MM.1S (cell line): ENCODE results near the gene CASZ1.

Experiments used
- EZH2 ChIP-seq: fragments of 300-600 bp; sonication (generic); optimal IDR thresholded peaks from 2 replicates; pipeline ENCODE3; 2017; ENCODE audit warnings: low read depth, mild to moderate bottlenecking, antibody characterized with exemption, low read length, mixed read lengths
- TF ChIP-seq, protein P1 (sequence below): fragments of 300-600 bp; sonication (generic); IDR thresholded peaks from 2 replicates; pipeline ENCODE4 v1.5.1; 2016; ENCODE audit warnings: antibody characterized with exemption, low read length, mixed read lengths

DNA sequence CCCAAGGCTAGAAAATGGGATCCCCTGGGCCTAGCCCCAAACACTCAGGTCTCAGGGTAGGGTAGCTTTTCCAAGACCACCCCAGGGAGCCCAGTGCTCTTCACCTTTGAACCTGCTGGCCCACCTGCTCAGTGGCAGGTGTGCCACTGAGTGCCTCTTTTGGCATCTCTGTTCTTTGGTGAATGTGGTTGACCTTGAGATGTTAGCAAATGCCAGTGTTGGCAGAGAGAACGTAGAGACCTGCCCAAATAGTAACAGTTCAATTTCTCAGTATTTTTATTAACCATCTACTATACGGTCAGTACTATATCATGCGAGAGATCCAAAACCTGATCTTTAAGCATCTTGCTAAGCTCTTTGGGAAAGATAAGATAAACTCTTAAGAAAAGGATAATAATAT, 193.5 kb downstream of the CASZ1 start:
- TF ChIP-seq, protein P1, sequence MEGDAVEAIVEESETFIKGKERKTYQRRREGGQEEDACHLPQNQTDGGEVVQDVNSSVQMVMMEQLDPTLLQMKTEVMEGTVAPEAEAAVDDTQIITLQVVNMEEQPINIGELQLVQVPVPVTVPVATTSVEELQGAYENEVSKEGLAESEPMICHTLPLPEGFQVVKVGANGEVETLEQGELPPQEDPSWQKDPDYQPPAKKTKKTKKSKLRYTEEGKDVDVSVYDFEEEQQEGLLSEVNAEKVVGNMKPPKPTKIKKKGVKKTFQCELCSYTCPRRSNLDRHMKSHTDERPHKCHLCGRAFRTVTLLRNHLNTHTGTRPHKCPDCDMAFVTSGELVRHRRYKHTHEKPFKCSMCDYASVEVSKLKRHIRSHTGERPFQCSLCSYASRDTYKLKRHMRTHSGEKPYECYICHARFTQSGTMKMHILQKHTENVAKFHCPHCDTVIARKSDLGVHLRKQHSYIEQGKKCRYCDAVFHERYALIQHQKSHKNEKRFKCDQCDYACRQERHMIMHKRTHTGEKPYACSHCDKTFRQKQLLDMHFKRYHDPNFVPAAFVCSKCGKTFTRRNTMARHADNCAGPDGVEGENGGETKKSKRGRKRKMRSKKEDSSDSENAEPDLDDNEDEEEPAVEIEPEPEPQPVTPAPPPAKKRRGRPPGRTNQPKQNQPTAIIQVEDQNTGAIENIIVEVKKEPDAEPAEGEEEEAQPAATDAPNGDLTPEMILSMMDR: no peak
- no peak for TF ChIP-seq EZH2
